Tibial nerve (tissue), 4 donors: ENCODE measurements around the gene XAGE1A. TPM values are rescaled to one million over a fixed set of nuclear protein-coding genes. Genes with fewer than 3 reads are reported as not detected.
"Not testable (repeated sequence)": the region's sequence is repeated elsewhere in the genome, so short reads cannot be mapped to it uniquely, and the experiment has no call there.

ENCODE experiments used
- DNase-seq, 2 donors: peaks; one replicate each; pipeline ENCODE4 v3.0.0-alpha.2; 2019; ENCODE audit warnings: low spot score in 2 of 2
- H3K27ac ChIP-seq, 4 donors: fragments of 200-600 bp; sonication (generic) in 3 of 4; one replicate each; pipeline ENCODE4 v1.5.1; 2017 to 2019; ENCODE audit warnings: mild to moderate bottlenecking in 1 of 4
- H3K27me3 ChIP-seq, 2 donors: fragments of 200-600 bp; sonication (generic) in 1 of 2; one replicate each; pipeline versions ENCODE4 v1.5.1 to v1.6.0; 2017 to 2019
- H3K36me3 ChIP-seq, 3 donors: fragments of 200-600 bp; sonication (generic); one replicate each; pipeline ENCODE4 v1.5.1; 2018 to 2019
- H3K4me1 ChIP-seq, 4 donors: fragments of 200-600 bp; sonication (generic) in 3 of 4; one replicate each; pipeline ENCODE4 v1.5.1; 2017 to 2019
- H3K4me3 ChIP-seq, 4 donors: fragments of 200-600 bp; sonication (generic) in 3 of 4; one replicate each; pipeline ENCODE4 v1.5.1; 2017 to 2019; ENCODE audit warnings: mild to moderate bottlenecking in 1 of 4, moderate library complexity in 1 of 4
- H3K9me3 ChIP-seq, 4 donors: fragments of 200-600 bp; sonication (generic) in 3 of 4; one replicate each; pipeline ENCODE4 v1.5.1; 2017 to 2019
- EP300 ChIP-seq, 2 donors: sonication (generic); formaldehyde crosslinking; IDR thresholded peaks; one replicate each; pipeline ENCODE4 v1.6.1; 2017; ENCODE audit warnings: antibody characterized with exemption in 2 of 2, mild to moderate bottlenecking in 1 of 2
- POLR2A ChIP-seq, 2 donors: fragments of 450-650 bp; IDR thresholded peaks; one replicate each; pipeline ENCODE4 v1.6.1; 2017; ENCODE audit warnings: antibody characterized with exemption in 2 of 2, mild to moderate bottlenecking in 2 of 2, moderate library complexity in 2 of 2
- WGBS, 2 donors: methylation state at CpG; one replicate each; pipeline ENCODE4 v1.1.5; 2018; 5-methylcytosine and 5-hydroxymethylcytosine counted together
- small RNA-seq: library from RNA; depleted of rRNA; stranded (forward); fragments of <200 nt; gene quantifications from one replicate; pipeline ENCODE3, GENCODE V24; 2016
- total RNA-seq, 4 donors: library from RNA; depleted of rRNA; stranded (reverse); fragments of >200 nt; gene quantifications; one replicate each; pipeline ENCODE4 v1.1.0, GENCODE V29; 2016
- TF ChIP-seq, protein P1 (sequence below), 5 experiments: fragments of 200-600 bp in 3 of 5; fragments of 450-650 bp in 2 of 5; sonication (generic) in 3 of 5; IDR thresholded peaks; one replicate each; pipeline ENCODE4 v1.5.1; 2016 to 2019; ENCODE audit warnings: antibody characterized with exemption in 5 of 5, mild to moderate bottlenecking in 3 of 5, moderate library complexity in 2 of 5

The XAGE1A gene
- total RNA-seq, 4 donors from 2014 or later, result not detected

DNA sequence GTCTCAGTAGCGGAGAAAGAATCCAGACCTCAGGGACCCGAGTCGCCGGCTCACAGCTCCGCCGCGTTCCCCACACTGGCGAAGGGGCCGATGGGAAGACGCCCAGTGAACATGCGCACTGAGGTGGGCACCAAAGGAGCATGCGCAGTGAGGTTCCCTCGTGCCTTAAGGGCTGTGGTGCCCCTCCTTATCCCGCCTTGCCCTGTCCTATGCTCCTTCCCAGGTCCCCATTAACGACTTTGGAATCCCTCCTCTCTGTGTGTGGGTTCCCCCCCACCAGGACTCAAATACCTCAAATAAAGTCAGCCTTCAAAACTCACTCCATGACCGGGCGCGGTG lies 21.3 kb downstream of the XAGE1A start, which contains the start of gene XAGE1B:
Gene XAGE1B, minus strand, starts transcription at position 77 of the 339 bp plus-strand sequence. CDS start 1,536 bp downstream, outside the sequence.
- not testable (repeated sequence) for H3K27ac ChIP-seq, DNase-seq, H3K4me1 ChIP-seq, H3K36me3 ChIP-seq, H3K9me3 ChIP-seq, H3K27me3 ChIP-seq, H3K4me3 ChIP-seq
- WGBS, 2 donors, result no CpG with 5 or more reads among the region's 18 CpGs

DNA sequence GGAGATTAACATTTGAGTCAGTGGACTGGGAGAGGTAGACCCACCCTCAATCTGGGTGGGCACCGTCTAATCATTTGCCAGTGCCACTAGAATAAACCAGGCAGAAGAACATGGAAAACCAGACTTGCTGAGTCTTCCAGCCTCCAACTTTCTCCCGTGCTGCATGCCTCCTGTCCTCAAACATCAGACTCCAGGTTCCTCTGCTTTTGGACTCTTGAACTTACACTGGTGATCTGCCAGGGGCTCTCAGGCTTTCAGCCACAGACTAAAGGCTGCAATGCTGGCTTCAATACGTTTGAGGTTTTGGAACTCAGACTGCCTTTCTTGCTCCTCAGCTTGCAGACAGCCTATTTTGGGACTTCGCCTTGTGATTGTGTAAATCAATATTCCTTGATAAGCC lies 45.4 kb downstream of the XAGE1A start:
- H3K27ac ChIP-seq, DNase-seq, H3K9me3 ChIP-seq, H3K36me3 ChIP-seq, H3K4me1 ChIP-seq, H3K4me3 ChIP-seq: not testable (repeated sequence)
- WGBS, 2 donors, result 68 to 69% methylated on average over 4 of the region's 4 CpGs
- H3K27me3 ChIP-seq, result peaks cover 0 to 26% of the 10 kb centered on the region in 2 donors

DNA sequence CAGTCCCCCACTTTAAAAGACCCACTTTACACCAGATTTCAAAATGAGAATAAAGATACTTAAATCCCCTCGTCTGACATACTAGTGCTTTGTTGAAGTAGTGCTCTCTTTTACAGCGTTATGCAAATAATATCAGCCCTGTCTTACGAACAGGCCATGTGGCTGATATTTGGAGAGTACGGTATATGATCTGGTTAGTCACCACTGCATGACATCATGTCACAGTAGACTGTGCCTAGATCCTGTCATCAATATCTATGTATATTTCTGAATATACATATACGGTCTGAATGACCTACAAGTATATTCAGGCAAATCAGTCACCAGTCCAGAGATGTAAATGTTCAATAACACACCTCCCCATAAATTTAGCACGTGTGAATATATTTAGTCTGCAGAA lies 46.7 kb downstream of the XAGE1A start:
- peaks cover 0 to 26% of the 10 kb centered on the region in 2 donors for H3K27me3 ChIP-seq
- no peaks in the 10 kb centered on the region for H3K4me1 ChIP-seq
- 66 to 67% methylated on average over 6 of the region's 6 CpGs for WGBS, 2 donors
- H3K27ac ChIP-seq, result no peak overlapping the region
- DNase-seq, result no peak
- no peaks in the 10 kb centered on the region for H3K36me3 ChIP-seq
- TF ChIP-seq EP300 (IDR thresholded peaks at IDR 0.05), result no peak
- TF ChIP-seq POLR2A (IDR thresholded peaks at IDR 0.05), result no peak
- TF ChIP-seq, protein P1, sequence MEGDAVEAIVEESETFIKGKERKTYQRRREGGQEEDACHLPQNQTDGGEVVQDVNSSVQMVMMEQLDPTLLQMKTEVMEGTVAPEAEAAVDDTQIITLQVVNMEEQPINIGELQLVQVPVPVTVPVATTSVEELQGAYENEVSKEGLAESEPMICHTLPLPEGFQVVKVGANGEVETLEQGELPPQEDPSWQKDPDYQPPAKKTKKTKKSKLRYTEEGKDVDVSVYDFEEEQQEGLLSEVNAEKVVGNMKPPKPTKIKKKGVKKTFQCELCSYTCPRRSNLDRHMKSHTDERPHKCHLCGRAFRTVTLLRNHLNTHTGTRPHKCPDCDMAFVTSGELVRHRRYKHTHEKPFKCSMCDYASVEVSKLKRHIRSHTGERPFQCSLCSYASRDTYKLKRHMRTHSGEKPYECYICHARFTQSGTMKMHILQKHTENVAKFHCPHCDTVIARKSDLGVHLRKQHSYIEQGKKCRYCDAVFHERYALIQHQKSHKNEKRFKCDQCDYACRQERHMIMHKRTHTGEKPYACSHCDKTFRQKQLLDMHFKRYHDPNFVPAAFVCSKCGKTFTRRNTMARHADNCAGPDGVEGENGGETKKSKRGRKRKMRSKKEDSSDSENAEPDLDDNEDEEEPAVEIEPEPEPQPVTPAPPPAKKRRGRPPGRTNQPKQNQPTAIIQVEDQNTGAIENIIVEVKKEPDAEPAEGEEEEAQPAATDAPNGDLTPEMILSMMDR (IDR thresholded peaks at IDR 0.05), result no peak
- no peak overlapping the region for H3K4me3 ChIP-seq
- H3K9me3 ChIP-seq, result no peaks in the 10 kb centered on the region

DNA sequence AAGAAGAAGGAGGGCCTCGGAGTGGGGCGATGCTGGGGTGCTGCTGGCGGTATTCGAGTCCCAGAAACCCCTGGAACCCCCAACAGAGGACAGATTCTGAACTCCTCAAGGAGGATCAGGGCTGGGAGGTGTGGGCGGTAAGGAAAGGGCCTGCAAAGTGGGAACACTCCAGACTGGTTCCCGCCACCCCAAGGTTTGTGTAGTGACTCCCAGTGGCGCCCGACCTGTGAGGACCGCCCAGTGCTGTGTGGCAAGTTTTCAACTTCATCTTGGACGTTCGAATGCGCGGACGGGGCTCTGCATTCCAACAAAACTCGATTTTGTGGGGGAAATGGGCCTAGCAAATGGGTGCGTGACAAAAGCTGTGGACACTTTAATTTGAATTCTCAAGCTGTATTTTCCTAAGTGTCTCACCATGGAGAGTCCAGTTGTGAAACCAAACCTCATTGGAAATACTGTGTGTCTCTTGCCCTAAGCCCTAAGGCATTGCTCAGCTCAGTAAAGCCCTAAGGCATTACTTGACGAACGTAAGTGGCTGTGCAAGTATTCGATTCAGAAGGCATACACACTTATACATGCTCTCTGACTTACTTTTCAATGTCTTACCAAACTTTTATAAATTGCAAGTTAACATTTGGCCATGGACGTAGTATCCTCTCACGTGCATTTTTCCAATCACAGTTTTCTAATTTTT lies 48.7 kb downstream of the XAGE1A start:
- no peaks in the 10 kb centered on the region for H3K36me3 ChIP-seq
- no peak overlapping the region for H3K4me3 ChIP-seq
- no peak for DNase-seq
- TF ChIP-seq EP300 (IDR thresholded peaks at IDR 0.05), result no peak
- TF ChIP-seq, protein P1 (IDR thresholded peaks at IDR 0.05), result no peak
- TF ChIP-seq POLR2A (IDR thresholded peaks at IDR 0.05), result no peak
- no peak overlapping the region for H3K27ac ChIP-seq
- H3K9me3 ChIP-seq, result no peaks in the 10 kb centered on the region
- H3K4me1 ChIP-seq, result no peaks in the 10 kb centered on the region
- 78 to 91% methylated on average over 20 to 21 of the region's 21 CpGs for WGBS, 2 donors
- H3K27me3 ChIP-seq, result peaks cover 0 to 26% of the 10 kb centered on the region in 2 donors

DNA sequence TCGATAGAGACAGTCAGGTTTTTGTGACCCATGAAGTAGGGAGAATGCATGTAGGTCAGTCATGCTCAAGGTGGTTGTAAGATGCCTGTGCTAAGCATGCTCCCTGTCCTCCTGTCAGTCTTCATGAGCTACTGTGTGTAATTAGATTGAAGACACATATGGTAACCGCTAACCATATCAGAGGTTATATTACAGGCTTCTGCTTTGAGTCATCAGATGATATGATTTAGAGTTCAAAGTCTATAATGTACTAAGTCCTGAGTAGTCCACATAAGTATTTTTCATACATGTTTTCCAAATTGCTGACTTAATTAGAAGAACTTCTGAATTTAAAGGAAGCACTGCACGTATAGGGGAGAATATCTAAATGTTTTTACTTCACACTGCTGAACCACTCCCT lies 53.2 kb downstream of the XAGE1A start:
- not testable (repeated sequence) for H3K9me3 ChIP-seq, H3K4me3 ChIP-seq, H3K27ac ChIP-seq, H3K4me1 ChIP-seq, DNase-seq, H3K36me3 ChIP-seq
- WGBS, 2 donors, result 60 to 64% methylated on average over 3 of the region's 3 CpGs
- peaks cover 0 to 12% of the 10 kb centered on the region in 2 donors for H3K27me3 ChIP-seq

Small RNAs within 50 kb of the gene (small RNA-seq; reads per million reads assigned to genes)
- not detected for gene BX510359.8
- not detected for gene RBM22P7

Other genes starting within 250 kb of the XAGE1A start
- 1 to 10 TPM in 1 of 4 donors, not detected in 3; 1.1 TPM for gene XAGE2, start 126.8 kb upstream of the XAGE1A start, total RNA-seq
- gene XAGE1B, start 21.3 kb downstream of the XAGE1A start, total RNA-seq, result not detected
- not detected for gene SSX7, start 159.1 kb downstream of the XAGE1A start, total RNA-seq
- gene SSX2, start 211.4 kb downstream of the XAGE1A start, total RNA-seq, result not detected